ENCODE measurements around the gene DNAJC13. TPM values are rescaled to one million over a fixed set of nuclear protein-coding genes. Genes with fewer than 3 reads are reported as not detected.

The DNAJC13 gene
- polyA plus RNA-seq (2012; ENCODE audit: insufficient read length, low read depth), result 10.2 TPM

- TF ChIP-seq SIN3A (IDR thresholded peaks at IDR 0.05; ENCODE audit: borderline replicate concordance, insufficient read depth, low read length), result no peak
- TF ChIP-seq FOXP2 (optimal IDR thresholded peaks at IDR 0.05; ENCODE audit: borderline replicate concordance, extremely low read depth, extremely low read length, insufficient read depth), result no peak
- TF ChIP-seq POLR2AphosphoS5 (IDR thresholded peaks at IDR 0.05; ENCODE audit: low read depth, low read length), result peak; percentile 61
- peak; percentile 31; the same call in 1 of the 2 replicates for TF ChIP-seq TAF1 (IDR thresholded peaks at IDR 0.05; ENCODE audit: borderline replicate concordance, insufficient read depth, low read length)
Observed at GRCh38 chr3:132416807-132417694, at the start of gene DNAJC13. Gene DNAJC13 (plus strand): TSS chr3:132417502. CDS start chr3:132434551, 17,049 bp downstream.

DNA sequence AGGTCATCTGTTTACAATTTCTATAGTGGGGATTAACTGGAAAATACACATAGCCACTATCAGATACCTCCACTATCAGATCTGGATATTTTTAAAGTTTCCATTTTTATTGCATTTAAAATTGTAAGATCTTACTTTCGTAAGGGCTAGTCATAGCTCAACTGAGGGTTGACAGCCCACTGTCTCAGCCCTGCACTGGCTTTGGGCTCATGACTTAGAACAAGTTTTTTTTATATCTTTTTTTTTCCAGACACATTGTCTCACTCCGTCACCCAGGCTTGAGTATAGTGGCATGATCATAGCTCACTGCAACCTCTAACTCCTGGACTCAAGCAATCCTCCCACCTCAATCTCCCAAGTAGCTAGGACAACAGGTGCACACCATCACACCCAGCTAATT lies 48.8 kb upstream of the DNAJC13 start:
- no peak for TF ChIP-seq TAF1 (IDR thresholded peaks at IDR 0.05; ENCODE audit: borderline replicate concordance, insufficient read depth, low read length)
- TF ChIP-seq SIN3A (IDR thresholded peaks at IDR 0.05; ENCODE audit: borderline replicate concordance, insufficient read depth, low read length), result no peak
- TF ChIP-seq POLR2AphosphoS5 (IDR thresholded peaks at IDR 0.05; ENCODE audit: low read depth, low read length), result no peak
- TF ChIP-seq, protein P1, sequence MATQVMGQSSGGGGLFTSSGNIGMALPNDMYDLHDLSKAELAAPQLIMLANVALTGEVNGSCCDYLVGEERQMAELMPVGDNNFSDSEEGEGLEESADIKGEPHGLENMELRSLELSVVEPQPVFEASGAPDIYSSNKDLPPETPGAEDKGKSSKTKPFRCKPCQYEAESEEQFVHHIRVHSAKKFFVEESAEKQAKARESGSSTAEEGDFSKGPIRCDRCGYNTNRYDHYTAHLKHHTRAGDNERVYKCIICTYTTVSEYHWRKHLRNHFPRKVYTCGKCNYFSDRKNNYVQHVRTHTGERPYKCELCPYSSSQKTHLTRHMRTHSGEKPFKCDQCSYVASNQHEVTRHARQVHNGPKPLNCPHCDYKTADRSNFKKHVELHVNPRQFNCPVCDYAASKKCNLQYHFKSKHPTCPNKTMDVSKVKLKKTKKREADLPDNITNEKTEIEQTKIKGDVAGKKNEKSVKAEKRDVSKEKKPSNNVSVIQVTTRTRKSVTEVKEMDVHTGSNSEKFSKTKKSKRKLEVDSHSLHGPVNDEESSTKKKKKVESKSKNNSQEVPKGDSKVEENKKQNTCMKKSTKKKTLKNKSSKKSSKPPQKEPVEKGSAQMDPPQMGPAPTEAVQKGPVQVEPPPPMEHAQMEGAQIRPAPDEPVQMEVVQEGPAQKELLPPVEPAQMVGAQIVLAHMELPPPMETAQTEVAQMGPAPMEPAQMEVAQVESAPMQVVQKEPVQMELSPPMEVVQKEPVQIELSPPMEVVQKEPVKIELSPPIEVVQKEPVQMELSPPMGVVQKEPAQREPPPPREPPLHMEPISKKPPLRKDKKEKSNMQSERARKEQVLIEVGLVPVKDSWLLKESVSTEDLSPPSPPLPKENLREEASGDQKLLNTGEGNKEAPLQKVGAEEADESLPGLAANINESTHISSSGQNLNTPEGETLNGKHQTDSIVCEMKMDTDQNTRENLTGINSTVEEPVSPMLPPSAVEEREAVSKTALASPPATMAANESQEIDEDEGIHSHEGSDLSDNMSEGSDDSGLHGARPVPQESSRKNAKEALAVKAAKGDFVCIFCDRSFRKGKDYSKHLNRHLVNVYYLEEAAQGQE (IDR thresholded peaks at IDR 0.05; ENCODE audit: insufficient read depth in 1 of 2, low read depth in 2 of 2, low read length in 2 of 2), result no peak
- no peak for TF ChIP-seq FOXP2 (optimal IDR thresholded peaks at IDR 0.05; ENCODE audit: borderline replicate concordance, extremely low read depth, extremely low read length, insufficient read depth)

DNA sequence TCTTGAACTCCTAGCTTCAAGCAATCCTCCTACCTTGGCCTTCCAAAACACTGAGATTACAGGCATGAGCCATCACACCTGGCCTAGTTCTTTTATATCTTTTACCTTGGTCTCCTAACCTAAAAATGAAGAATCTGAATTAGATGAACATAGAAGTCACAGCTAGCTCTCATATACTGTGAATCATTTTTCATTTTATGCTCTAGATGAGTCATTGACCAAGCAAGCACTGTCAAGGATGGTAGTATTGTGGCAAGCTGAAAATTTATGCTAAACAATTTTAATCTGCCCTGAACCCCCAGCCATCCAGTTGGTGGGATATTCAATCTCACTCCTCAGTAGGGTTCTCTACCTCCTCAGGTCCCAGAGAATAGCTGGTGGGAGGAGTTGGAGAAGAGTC lies 48.3 kb upstream of the DNAJC13 start:
- TF ChIP-seq POLR2AphosphoS5 (IDR thresholded peaks at IDR 0.05; ENCODE audit: low read depth, low read length) (no peak), FOXP2 (optimal IDR thresholded peaks at IDR 0.05; ENCODE audit: borderline replicate concordance, extremely low read depth, extremely low read length, insufficient read depth) (no peak), TAF1 (IDR thresholded peaks at IDR 0.05; ENCODE audit: borderline replicate concordance, insufficient read depth, low read length) (no peak), SIN3A (IDR thresholded peaks at IDR 0.05; ENCODE audit: borderline replicate concordance, insufficient read depth, low read length) (no peak)
- TF ChIP-seq, protein P1 (IDR thresholded peaks at IDR 0.05; ENCODE audit: insufficient read depth in 1 of 2, low read depth in 2 of 2, low read length in 2 of 2), result no peak

- no peak for TF ChIP-seq FOXP2 (optimal IDR thresholded peaks at IDR 0.05; ENCODE audit: borderline replicate concordance, extremely low read depth, extremely low read length, insufficient read depth)
- TF ChIP-seq, protein P1 (IDR thresholded peaks at IDR 0.05; ENCODE audit: insufficient read depth in 1 of 2, low read depth in 2 of 2, low read length in 2 of 2), result no peak
Observed at GRCh38 chr3:132378048-132378762, 39.1 kb upstream of the DNAJC13 start.

- TF ChIP-seq, protein P1 (IDR thresholded peaks at IDR 0.05; ENCODE audit: insufficient read depth in 1 of 2, low read depth in 2 of 2, low read length in 2 of 2), result no peak
- no peak for TF ChIP-seq SIN3A (IDR thresholded peaks at IDR 0.05; ENCODE audit: borderline replicate concordance, insufficient read depth, low read length)
- TF ChIP-seq TAF1 (IDR thresholded peaks at IDR 0.05; ENCODE audit: borderline replicate concordance, insufficient read depth, low read length), result no peak
Observed at GRCh38 chr3:132378846-132379245, 38.5 kb upstream of the DNAJC13 start.

All from PFSK-1 (cell line).